GM12864 (cell line): ENCODE measurements around the gene DECR2.
"Not testable (repeated sequence)": the region's sequence is repeated elsewhere in the genome, so short reads cannot be mapped to it uniquely, and the experiment has no call there.

Source experiments
- DNase-seq: peaks from one replicate; pipeline ENCODE4 v3.0.0-alpha.2; 2011; ENCODE audit warnings: low read depth
- H3K4me3 ChIP-seq: 2 replicates; pipeline ENCODE4 v1.5.1; 2011; ENCODE audit warnings: mild to moderate bottlenecking, low read depth, low read length, control low read depth
- CTCF ChIP-seq: IDR thresholded peaks from 2 replicates; pipeline ENCODE4 v1.5.1; 2011; ENCODE audit warnings: low read depth, mild to moderate bottlenecking, moderate library complexity, low read length, control low read depth, inconsistent platforms; ENCODE audit errors: missing control alignments

DECR2 gene

GRCh38 chr16:381012-381788, 20.5 kb upstream of the DECR2 start:
- H3K4me3 ChIP-seq: peak overlapping the region; percentile 94
- no peak for TF ChIP-seq CTCF
- no peak for DNase-seq

DNA sequence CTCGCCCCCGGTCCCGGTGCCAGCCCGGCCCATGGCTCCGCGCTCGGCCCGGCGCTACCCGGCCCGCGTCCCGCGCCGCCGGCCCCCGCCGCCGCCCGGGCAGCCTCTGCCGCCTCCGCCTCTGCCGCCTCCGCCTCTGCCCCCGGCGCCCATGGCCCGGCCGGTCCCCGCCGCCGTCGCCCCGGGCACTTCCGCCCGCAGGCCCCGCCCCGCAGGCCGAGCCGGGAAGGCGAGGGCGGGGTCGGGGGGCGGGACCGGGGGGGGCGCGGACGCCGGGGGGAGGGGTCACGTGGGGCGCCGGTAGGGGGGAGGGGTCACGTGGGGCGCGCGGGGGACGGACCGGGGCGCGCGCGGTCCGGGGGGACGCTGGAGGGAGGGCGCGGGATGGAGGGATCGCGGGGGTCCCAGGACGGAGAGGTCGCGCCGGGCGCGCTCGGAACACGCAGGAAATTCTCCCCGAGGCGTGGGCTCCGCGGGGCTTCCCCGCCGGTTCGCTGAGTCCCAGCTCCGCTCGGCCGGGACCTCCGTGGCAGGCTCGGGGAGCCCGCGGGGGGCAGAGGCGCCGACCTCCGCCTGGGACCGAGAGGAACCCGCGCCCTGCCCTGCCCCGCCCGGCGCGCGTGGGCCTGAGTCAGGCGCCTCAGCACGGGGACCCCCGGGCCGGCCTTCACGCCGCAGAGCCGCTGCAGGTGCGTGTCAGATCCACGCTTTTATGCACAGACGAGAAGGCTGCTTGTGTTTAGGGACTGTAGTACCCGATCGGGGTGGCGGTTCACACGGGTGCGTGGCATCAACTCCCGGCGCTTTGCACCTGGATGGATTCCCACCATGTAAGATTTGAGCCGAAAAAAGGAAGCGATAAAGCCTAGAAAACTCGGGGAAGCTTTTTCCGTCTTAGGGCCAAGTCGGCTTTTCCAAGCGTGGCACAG, 19.6 kb upstream of the DECR2 start, which contains the start of gene PGAP6:
PGAP6 (minus strand) TSS at position 190 of the 929 bp plus-strand sequence; CDS start at position 33, 157 bp downstream.
- no peak for DNase-seq
- peak within 1 kb of the TSS; percentile 94 for H3K4me3 ChIP-seq
- no peak for TF ChIP-seq CTCF

DNA sequence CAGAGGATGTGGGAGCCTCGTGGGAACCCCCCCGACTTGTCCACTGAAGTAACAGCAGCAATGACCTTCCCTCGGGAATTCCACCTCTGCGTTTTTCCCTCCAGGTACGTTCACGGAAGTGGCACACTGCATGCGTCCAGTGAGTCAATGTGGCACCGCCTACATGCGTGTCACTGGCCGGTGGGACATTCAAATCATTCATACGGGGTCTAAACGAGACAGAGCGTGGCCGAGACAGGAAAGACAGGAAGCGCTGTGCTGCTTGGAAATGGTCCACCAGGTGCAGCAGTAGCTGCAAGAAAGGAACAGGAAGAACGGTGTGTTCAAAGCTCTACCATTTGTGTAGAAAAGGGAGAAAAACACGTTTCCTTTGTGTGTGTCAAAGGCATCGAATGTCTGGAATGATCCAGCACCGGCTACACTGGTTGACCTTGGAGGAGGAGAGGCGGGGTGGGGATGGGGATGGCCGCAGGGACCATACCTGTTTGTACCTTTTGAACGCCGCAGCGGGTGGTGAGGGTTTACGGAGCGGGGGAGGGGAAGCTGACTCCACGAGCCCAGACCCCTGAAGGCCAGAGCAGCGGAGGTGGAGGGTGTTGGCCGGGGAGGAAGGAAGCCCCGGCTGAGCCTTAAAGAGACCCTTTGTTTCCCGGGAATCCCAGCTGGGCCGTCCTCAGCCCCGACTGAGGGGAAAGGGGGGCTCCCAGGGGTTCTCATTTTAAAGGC, 18.2 kb upstream of the DECR2 start:
- TF ChIP-seq CTCF: no peak
- peak overlapping the region; percentile 76 for H3K4me3 ChIP-seq
- DNase-seq: peak; percentile 63

DNA sequence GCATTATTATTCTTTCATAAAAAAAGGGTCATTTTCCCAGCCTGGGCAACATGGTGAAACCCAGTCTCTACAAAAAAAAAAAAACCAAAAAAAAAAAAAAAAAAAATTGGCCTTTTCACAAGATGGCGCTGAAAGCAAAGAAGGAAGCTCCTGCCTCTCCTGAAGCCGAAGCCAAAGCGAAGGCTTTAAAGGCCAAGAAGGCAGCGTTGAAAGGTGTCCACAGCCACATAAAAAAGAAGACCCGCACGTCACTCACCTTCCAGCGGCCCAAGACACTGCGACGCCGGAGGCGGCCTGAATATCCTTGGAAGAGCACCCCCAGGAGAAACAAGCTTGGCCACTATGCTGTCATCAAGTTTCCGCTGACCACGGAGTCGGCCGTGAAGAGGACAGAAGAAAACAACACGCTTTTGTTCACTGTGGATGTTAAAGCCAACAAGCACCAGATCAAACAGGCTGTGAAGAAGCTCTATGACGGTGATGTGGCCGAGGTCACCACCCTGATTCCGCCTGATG, 15.0 kb upstream of the DECR2 start:
- H3K4me3 ChIP-seq: no peak overlapping the region
- DNase-seq: no peak
- no peak for TF ChIP-seq CTCF

GRCh38 chr16:387761-388666, 13.7 kb upstream of the DECR2 start:
- H3K4me3 ChIP-seq, DNase-seq: not testable (repeated sequence)

- TF ChIP-seq CTCF: no peak
- H3K4me3 ChIP-seq: no peak overlapping the region
- no peak for DNase-seq
These were observed 12.3 kb upstream of the DECR2 start for GRCh38 chr16:389352-389751.
